A549 (cell line): Measurements from ENCODE around the gene CPEB4.

ENCODE experiments used
- BHLHE40 ChIP-seq: IDR thresholded peaks from 2 replicates; pipeline ENCODE4 v1.6.1; 2012; ENCODE audit warnings: low read depth, low read length, inconsistent platforms
- CTCF ChIP-seq: fragments of >200 bp; sonication (Bioruptor Twin); formaldehyde crosslinking; IDR thresholded peaks from 3 replicates; pipeline ENCODE4 v1.5.1; 2016
- PBX3 ChIP-seq: IDR thresholded peaks from 2 replicates; pipeline ENCODE4 v1.6.1; 2012
- RCOR1 ChIP-seq: fragments of 150-350 bp; IDR thresholded peaks from 2 replicates; pipeline ENCODE4 v1.6.1; 2014; ENCODE audit warnings: antibody characterized with exemption, low read length, low read depth
- ZSCAN20 ChIP-seq: fragments of 250-450 bp; sonication (Bioruptor Pico); IDR thresholded peaks from 2 replicates; pipeline ENCODE4 v1.8.0; 2022; ENCODE audit warnings: mild to moderate bottlenecking, moderate library complexity

- TF ChIP-seq PBX3 (no peak), CTCF (no peak), ZSCAN20 (CRISPR knock-in tag) (no peak), RCOR1 (no peak), BHLHE40 (no peak)
Observed at GRCh38 chr5:173857234-173857633, 30.9 kb upstream of the CPEB4 start.
